K562 treated with DMSO at 1 percent for 4 hours (cell line): ENCODE data around the gene KCNC1. TPM values are rescaled to one million over a fixed set of nuclear protein-coding genes. Genes with fewer than 3 reads are reported as not detected.

Experiments used
- total RNA-seq: library from RNA; unstranded; fragments of 300-600 nt; gene quantifications from 2 replicates; pipeline ENCODE4 v1.2.3, GENCODE V29; 2022; ENCODE audit not compliant: insufficient read depth

The KCNC1 gene
- not detected in 2 replicates for total RNA-seq

GRCh38 chr11:17734418-17734911 is at the start of gene KCNC1:
KCNC1 (plus strand) TSS chr11:17734781; CDS start chr11:17736003, 1,222 bp downstream.

GRCh38 chr11:17719028-17719937 is 15.3 kb upstream of the KCNC1 start, which contains the start of gene MYOD1:
MYOD1 (plus strand) TSS chr11:17719571; CDS start chr11:17719783, 212 bp downstream.

Other genes starting within 250 kb of the KCNC1 start
- gene USH1C, start 190.4 kb upstream of the KCNC1 start, total RNA-seq = not detected in 2 replicates
- not detected in 2 replicates for gene OTOG, start 187.5 kb upstream of the KCNC1 start, total RNA-seq
- gene MYOD1, start 15.2 kb upstream of the KCNC1 start, total RNA-seq = not detected in 2 replicates